Stimulated activated CD4-positive, alpha-beta T cell treated with anti-CD3 and anti-CD28 coated beads, Interleukin-15, amount 100 ng/mL, for 1 hour (primary cell): ENCODE data around the gene SLC9A2.

Experiments
- DNase-seq, 2 donors: peaks; one replicate each; pipeline ENCODE4 v3.0.0-alpha.2; 2020; ENCODE audit warnings: low read depth in 1 of 2, low spot score in 1 of 2

The SLC9A2 gene

GRCh38 chr2:102619414-102620319 lies at the start of gene SLC9A2:
Gene SLC9A2 (plus strand): TSS chr2:102619553. CDS start chr2:102619849, 296 bp downstream.
- DNase-seq: no peak

GRCh38 chr2:102575888-102576287 lies 43.5 kb upstream of the SLC9A2 start:
- no peak for DNase-seq

- DNase-seq: no peak
Observed at GRCh38 chr2:102578376-102578775, 41.0 kb upstream of the SLC9A2 start.

- DNase-seq: no peak
Observed at GRCh38 chr2:102581911-102582310, 37.4 kb upstream of the SLC9A2 start.

GRCh38 chr2:102582845-102583244 lies 36.5 kb upstream of the SLC9A2 start:
- DNase-seq: no peak

GRCh38 chr2:102585847-102586404 lies 33.4 kb upstream of the SLC9A2 start:
- DNase-seq: no peak

- DNase-seq: no peak
Observed at GRCh38 chr2:102588213-102588939, 31.0 kb upstream of the SLC9A2 start.

GRCh38 chr2:102589444-102589843 lies 29.9 kb upstream of the SLC9A2 start:
- no peak for DNase-seq

GRCh38 chr2:102591491-102592045 lies 27.8 kb upstream of the SLC9A2 start:
- DNase-seq: no peak

- no peak for DNase-seq
Observed at GRCh38 chr2:102592601-102593000, 26.8 kb upstream of the SLC9A2 start.

GRCh38 chr2:102593516-102593915 lies 25.8 kb upstream of the SLC9A2 start:
- no peak for DNase-seq

GRCh38 chr2:102594445-102595016 lies 24.8 kb upstream of the SLC9A2 start:
- no peak for DNase-seq

- no peak for DNase-seq
Observed at GRCh38 chr2:102597788-102598187, 21.6 kb upstream of the SLC9A2 start.

GRCh38 chr2:102599486-102599885 lies 19.9 kb upstream of the SLC9A2 start:
- DNase-seq: no peak

GRCh38 chr2:102601730-102602129 lies 17.6 kb upstream of the SLC9A2 start:
- no peak for DNase-seq

- DNase-seq: no peak
Observed at GRCh38 chr2:102603904-102604303, 15.4 kb upstream of the SLC9A2 start.

GRCh38 chr2:102604769-102605168 lies 14.6 kb upstream of the SLC9A2 start:
- DNase-seq: no peak

- DNase-seq: no peak
Observed at GRCh38 chr2:102606353-102606752, 13.0 kb upstream of the SLC9A2 start.

GRCh38 chr2:102615620-102616436 lies 3.5 kb upstream of the SLC9A2 start:
- DNase-seq: peak in 1 of 2 donors; percentile 14
